SK-N-SH treated with all-trans-retinoic acid at 6 μM for 48 hours (cell line): ENCODE data around the gene RET.

Experiments
- CSRNP3 ChIP-seq: fragments of 250-450 bp; sonication (Bioruptor Pico); IDR thresholded peaks from 2 replicates; pipeline ENCODE4 v1.5.1; 2021; ENCODE audit warnings: mild to moderate bottlenecking, moderate library complexity
- ISL1 ChIP-seq: fragments of 250-450 bp; sonication (Bioruptor Pico); IDR thresholded peaks from 2 replicates; pipeline ENCODE4 v2.1.2; 2022; ENCODE audit warnings: mild to moderate bottlenecking, moderate library complexity
- PATZ1 ChIP-seq: fragments of 250-450 bp; sonication (Bioruptor Pico); IDR thresholded peaks from 2 replicates; pipeline ENCODE4 v1.8.0; 2020; ENCODE audit warnings: mild to moderate bottlenecking, moderate library complexity, borderline replicate concordance

GRCh38 chr10:43084812-43085211, 7.9 kb downstream of the RET start:
- TF ChIP-seq ISL1 (CRISPR knock-in tag) = no peak
- TF ChIP-seq PATZ1 = no peak
- no peak for TF ChIP-seq CSRNP3 (CRISPR knock-in tag)
